Loucy (cell line): ENCODE measurements around the gene PRRC2A.

ENCODE experiments used
- H2AFZ ChIP-seq: fragments of 200-600 bp; sonication (generic); 2 replicates; pipeline ENCODE4 v1.6.0; 2016; ENCODE audit warnings: antibody characterized with exemption, mild to moderate bottlenecking, low read length, moderate library complexity
- H3F3A ChIP-seq: fragments of 200-600 bp; 2 replicates; pipeline ENCODE4 v1.6.0; 2016; ENCODE audit warnings: antibody characterized with exemption, low read depth, mild to moderate bottlenecking
- H3K27me3 ChIP-seq: fragments of 200-600 bp; sonication (generic); 2 replicates; pipeline ENCODE4 v1.6.1; 2014; ENCODE audit warnings: low read length, mild to moderate bottlenecking; ENCODE audit not compliant: insufficient read depth, poor library complexity, severe bottlenecking
- H3K36me3 ChIP-seq: fragments of 200-600 bp; sonication (generic); 2 replicates; pipeline ENCODE4 v1.6.1; 2016; ENCODE audit warnings: low read length; ENCODE audit not compliant: insufficient read depth
- H3K4me1 ChIP-seq: fragments of 200-600 bp; sonication (generic); 2 replicates; pipeline ENCODE4 v1.5.1; 2014; ENCODE audit warnings: low read length, mild to moderate bottlenecking; ENCODE audit not compliant: insufficient read depth, poor library complexity, severe bottlenecking
- H3K4me2 ChIP-seq: fragments of 200-600 bp; sonication (generic); 2 replicates; pipeline ENCODE4 v1.6.0; 2014; ENCODE audit warnings: antibody characterized with exemption, low read length, low read depth, mild to moderate bottlenecking; ENCODE audit not compliant: poor library complexity, severe bottlenecking
- H3K4me3 ChIP-seq: fragments of 200-600 bp; sonication (generic); 2 replicates; pipeline ENCODE4 v1.5.1; 2014; ENCODE audit warnings: low read length, mild to moderate bottlenecking, mixed read lengths; ENCODE audit not compliant: poor library complexity, severe bottlenecking
- H3K79me2 ChIP-seq: fragments of 200-600 bp; sonication (generic); 2 replicates; pipeline ENCODE4 v1.6.1; 2014; ENCODE audit warnings: low read length; ENCODE audit not compliant: insufficient read depth
- H3K9ac ChIP-seq: fragments of 200-600 bp; sonication (generic); 2 replicates; pipeline ENCODE4 v1.6.0; 2014; ENCODE audit warnings: mild to moderate bottlenecking, low read depth, low read length, moderate library complexity; ENCODE audit not compliant: poor library complexity, severe bottlenecking
- H3K9me2 ChIP-seq: fragments of 200-600 bp; sonication (generic); replicated peaks from 2 replicates; pipeline ENCODE4 v1.6.1; 2016; ENCODE audit warnings: low read depth, low read length, mixed read lengths
- H3K9me3 ChIP-seq: fragments of 200-600 bp; sonication (generic); 2 replicates; pipeline ENCODE4 v1.6.1; 2014; ENCODE audit warnings: mild to moderate bottlenecking, antibody characterized with exemption, low read length, low read depth; ENCODE audit not compliant: insufficient read depth
- H4K20me1 ChIP-seq: fragments of 200-600 bp; sonication (generic); 2 replicates; pipeline ENCODE4 v1.6.0; 2014; ENCODE audit warnings: antibody characterized with exemption, low read length, mild to moderate bottlenecking; ENCODE audit not compliant: insufficient read depth, poor library complexity, severe bottlenecking
- EZH2phosphoT487 ChIP-seq: fragments of 200-600 bp; IDR thresholded peaks from 2 replicates; pipeline ENCODE4 v1.6.1; 2018; ENCODE audit warnings: antibody characterized with exemption, mild to moderate bottlenecking, moderate library complexity, borderline replicate concordance
- TF ChIP-seq, protein P1 (sequence below): fragments of 200-600 bp; sonication (generic); conservative IDR thresholded peaks from 2 replicates; pipeline ENCODE4 v1.5.1; 2014; ENCODE audit warnings: mild to moderate bottlenecking, antibody characterized with exemption, low read length

PRRC2A gene

DNA sequence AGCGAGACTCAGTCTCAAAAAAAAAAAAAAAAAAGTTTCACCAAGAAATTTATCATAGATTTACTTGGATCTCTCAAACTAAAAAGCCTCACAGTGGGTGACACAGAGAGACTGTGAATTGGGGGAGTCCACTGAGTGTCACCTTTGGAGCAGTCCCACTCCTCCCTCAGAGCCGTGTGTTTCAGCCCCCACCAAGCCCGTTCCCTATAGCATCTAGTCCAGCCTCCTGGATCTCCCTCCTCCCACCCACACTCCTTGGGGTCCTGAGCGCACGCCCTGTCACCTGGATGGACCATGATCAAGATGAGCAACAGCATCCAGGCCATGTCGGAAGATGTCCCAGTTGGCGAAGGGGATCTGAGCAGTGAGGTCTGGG lies 28.1 kb upstream of the PRRC2A start:
- H3K9me3 ChIP-seq, result no peaks in the 10 kb centered on the region
- peak overlapping the region; percentile 77 for H3K4me2 ChIP-seq
- H3F3A ChIP-seq, result no peaks in the 10 kb centered on the region
- no peaks in the 10 kb centered on the region for H3K27me3 ChIP-seq
- peaks cover 32% of the 10 kb centered on the region for H3K79me2 ChIP-seq
- H3K9me2 ChIP-seq, result no peaks in the 10 kb centered on the region
- H3K4me3 ChIP-seq, result peak overlapping the region; percentile 62
- TF ChIP-seq EZH2phosphoT487, result no peak
- TF ChIP-seq, protein P1, sequence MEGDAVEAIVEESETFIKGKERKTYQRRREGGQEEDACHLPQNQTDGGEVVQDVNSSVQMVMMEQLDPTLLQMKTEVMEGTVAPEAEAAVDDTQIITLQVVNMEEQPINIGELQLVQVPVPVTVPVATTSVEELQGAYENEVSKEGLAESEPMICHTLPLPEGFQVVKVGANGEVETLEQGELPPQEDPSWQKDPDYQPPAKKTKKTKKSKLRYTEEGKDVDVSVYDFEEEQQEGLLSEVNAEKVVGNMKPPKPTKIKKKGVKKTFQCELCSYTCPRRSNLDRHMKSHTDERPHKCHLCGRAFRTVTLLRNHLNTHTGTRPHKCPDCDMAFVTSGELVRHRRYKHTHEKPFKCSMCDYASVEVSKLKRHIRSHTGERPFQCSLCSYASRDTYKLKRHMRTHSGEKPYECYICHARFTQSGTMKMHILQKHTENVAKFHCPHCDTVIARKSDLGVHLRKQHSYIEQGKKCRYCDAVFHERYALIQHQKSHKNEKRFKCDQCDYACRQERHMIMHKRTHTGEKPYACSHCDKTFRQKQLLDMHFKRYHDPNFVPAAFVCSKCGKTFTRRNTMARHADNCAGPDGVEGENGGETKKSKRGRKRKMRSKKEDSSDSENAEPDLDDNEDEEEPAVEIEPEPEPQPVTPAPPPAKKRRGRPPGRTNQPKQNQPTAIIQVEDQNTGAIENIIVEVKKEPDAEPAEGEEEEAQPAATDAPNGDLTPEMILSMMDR, result no peak
- H4K20me1 ChIP-seq, result no peaks in the 10 kb centered on the region
- no peak overlapping the region for H2AFZ ChIP-seq
- H3K4me1 ChIP-seq, result peaks cover 47% of the 10 kb centered on the region
- H3K9ac ChIP-seq, result peak overlapping the region; percentile 78
- H3K36me3 ChIP-seq, result no peaks in the 10 kb centered on the region

DNA sequence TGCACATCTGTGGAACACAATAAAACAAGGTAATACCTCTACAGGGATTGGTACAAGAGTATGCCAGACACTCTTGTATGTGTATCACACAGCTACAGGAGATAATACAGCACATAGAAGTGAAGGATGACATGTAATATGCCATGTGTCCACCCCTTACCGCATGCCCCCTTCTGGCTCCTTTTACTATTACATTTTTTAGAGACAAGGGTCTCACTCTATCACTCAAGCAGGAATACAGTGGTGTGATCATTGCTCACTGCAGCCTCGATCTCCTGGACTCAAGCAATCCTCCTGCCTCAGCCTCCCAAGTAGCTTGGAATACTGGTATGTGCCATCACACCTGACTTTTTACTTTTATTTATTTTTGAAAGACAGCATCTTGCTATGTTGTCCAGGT lies 23.5 kb upstream of the PRRC2A start:
- H3K9ac ChIP-seq, result no peak overlapping the region
- H3K9me3 ChIP-seq, result no peaks in the 10 kb centered on the region
- H3K27me3 ChIP-seq, result no peaks in the 10 kb centered on the region
- H3F3A ChIP-seq, result no peaks in the 10 kb centered on the region
- no peaks in the 10 kb centered on the region for H3K9me2 ChIP-seq
- peaks cover 28% of the 10 kb centered on the region for H3K4me1 ChIP-seq
- H3K79me2 ChIP-seq, result no peaks in the 10 kb centered on the region
- no peaks in the 10 kb centered on the region for H3K36me3 ChIP-seq
- no peaks in the 10 kb centered on the region for H4K20me1 ChIP-seq
- no peak overlapping the region; the same call in 1 of the 2 replicates for H2AFZ ChIP-seq
- H3K4me3 ChIP-seq, result no peak overlapping the region
- H3K4me2 ChIP-seq, result no peak overlapping the region
- TF ChIP-seq, protein P1, result peak; percentile 68
- no peak for TF ChIP-seq EZH2phosphoT487

DNA sequence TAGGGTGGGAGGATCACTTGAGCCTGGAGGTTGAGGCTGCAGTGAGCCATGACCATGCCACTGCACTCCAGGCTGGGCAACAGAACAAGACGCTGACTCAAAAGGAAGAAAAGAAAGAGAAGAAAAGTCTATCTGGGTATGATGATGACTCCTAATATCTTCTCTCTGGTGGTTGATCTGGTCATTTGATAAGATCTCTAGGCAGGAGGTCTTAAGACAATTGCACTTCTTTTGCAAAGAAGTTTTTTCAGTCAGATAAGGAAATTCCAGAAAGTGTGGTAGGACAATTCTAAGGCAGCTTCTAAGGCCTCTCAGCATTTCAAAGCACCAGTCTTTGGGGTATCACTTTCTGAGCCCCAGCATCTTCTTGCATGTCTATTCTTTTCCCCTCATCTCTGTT lies 13.2 kb upstream of the PRRC2A start:
- no peaks in the 10 kb centered on the region for H4K20me1 ChIP-seq
- H3K4me2 ChIP-seq, result no peak overlapping the region
- no peaks in the 10 kb centered on the region for H3K27me3 ChIP-seq
- no peak overlapping the region for H3K9ac ChIP-seq
- H3K9me3 ChIP-seq, result no peaks in the 10 kb centered on the region
- no peaks in the 10 kb centered on the region for H3F3A ChIP-seq
- no peaks in the 10 kb centered on the region for H3K79me2 ChIP-seq
- H3K4me3 ChIP-seq, result no peak overlapping the region
- H3K4me1 ChIP-seq, result peaks cover 5% of the 10 kb centered on the region
- TF ChIP-seq, protein P1, result no peak
- TF ChIP-seq EZH2phosphoT487, result no peak
- H3K36me3 ChIP-seq, result no peaks in the 10 kb centered on the region
- no peaks in the 10 kb centered on the region for H3K9me2 ChIP-seq
- H2AFZ ChIP-seq, result no peak overlapping the region
